HEK293 (cell line): ENCODE data around the gene ALKAL2.

Experiments used
- CTCF ChIP-seq: fragments of 450-650 bp; formaldehyde crosslinking; IDR thresholded peaks from 2 replicates; pipeline ENCODE4 v1.5.1; 2016; ENCODE audit warnings: missing biosample characterization, missing genetic modification characterization
- ZNF362 ChIP-seq: fragments of 450-650 bp; formaldehyde crosslinking; IDR thresholded peaks from 2 replicates; pipeline ENCODE4 v1.5.1; 2016; ENCODE audit warnings: missing biosample characterization, missing genetic modification characterization
- ZNF555 ChIP-seq: fragments of 450-650 bp; formaldehyde crosslinking; conservative IDR thresholded peaks from 2 replicates; pipeline ENCODE4 v1.5.1; 2017; ENCODE audit warnings: missing biosample characterization, mild to moderate bottlenecking, missing genetic modification characterization, inconsistent platforms

GRCh38 chr2:283996-284794, 3.7 kb downstream of the ALKAL2 start:
- no peak for TF ChIP-seq ZNF362 (tag by site-specific recombination)
- no peak for TF ChIP-seq ZNF555 (tag by site-specific recombination)
- no peak for TF ChIP-seq CTCF (tag by site-specific recombination)
